ENCODE results near the gene LEFTY1. TPM values are rescaled to one million over a fixed set of nuclear protein-coding genes. Genes with fewer than 3 reads are reported as not detected.
"Not testable (repeated sequence)": the region's sequence is repeated elsewhere in the genome, so short reads cannot be mapped to it uniquely, and the experiment has no call there.

The LEFTY1 gene
- total RNA-seq, 1 donor from 2014 or later, result not detected

DNA sequence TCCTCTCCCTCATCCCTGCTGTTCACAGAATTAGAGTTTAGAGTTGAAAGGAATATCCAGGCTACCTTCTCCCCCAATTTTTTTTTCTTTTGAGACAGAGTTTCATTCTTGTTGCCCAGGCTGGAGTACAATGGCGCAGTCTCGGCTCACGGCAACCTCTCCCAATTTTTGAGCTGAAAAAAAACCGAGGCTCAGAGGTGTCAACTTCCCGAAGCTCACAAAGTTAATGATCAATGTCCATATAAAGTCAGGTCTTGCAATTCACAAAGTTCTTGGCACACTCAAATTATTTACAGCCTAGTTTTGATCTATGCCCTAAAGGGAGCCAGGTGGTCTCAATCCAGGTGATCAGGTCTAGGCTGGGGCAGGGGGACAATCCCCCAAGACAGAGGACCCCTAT lies 797 bp upstream of the LEFTY1 start:
- intact Hi-C loops (cut with micrococcal nuclease), result no loop called here

DNA sequence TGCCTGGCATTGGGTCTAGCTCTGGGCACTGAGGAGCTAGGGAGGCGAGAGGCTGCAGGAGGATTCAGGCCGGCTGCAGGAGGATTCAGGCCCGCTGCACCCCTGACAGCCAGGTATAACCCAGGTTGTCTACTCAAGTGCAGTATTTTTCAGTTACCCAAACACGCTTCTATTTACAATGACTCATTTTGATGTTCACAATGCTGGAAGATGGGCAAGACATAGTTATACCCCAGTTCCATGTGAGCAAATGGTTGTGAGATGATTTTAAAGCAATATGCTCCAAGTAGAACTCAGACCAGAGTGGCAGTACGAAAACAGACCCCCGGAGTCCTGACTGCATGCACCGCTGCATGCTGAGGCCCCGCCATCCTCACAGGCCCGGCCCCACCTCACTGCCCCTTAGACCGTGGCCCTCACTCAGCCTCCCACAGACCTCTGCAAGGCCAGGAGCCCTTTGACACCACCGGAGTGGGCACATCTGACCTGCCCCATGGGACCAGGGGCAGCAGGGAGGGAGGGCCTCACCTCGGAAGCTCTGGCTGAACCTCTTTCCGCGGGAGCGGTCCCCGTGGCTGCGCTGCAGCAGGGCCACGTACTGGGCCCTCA lies 553 bp downstream of the LEFTY1 start:
- intact Hi-C loops (cut with micrococcal nuclease), result no loop called here

DNA sequence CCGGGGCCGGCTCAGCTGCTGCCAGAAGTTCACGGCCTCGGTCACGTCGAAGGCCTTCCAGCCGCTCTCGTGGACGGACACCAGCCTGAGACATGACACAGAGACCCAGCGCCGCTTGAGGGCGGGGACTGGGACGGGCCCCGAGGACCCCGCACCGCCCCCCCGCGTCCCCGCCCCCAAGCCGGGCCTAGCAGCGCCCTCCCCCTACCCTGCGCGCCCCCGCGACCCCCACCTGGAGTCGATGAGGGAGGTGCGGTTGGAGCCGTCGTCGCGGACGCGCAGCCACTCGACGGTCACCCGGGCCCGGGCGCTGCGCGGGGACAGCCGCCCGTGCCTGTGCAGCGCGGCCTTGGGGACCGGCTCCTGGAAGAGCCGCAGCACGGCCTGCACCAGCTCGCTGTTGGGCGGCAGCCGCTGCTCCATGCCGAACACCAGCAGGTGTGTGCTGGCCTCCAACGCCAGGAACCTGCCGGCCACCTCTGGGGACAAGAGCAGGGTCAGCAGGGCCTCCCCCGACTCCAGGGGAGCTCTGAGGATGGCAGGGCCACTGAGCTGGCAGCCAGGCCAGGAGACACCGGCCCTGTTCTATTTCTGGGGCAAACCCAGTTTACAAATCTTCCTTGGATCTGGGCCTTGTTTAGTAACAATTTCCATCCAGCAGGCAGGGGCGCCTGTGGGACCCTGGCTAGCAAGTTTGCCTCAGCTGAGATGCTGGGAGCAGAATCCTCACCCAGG lies 1.2 kb downstream of the LEFTY1 start:
- intact Hi-C loops (cut with micrococcal nuclease), result not testable (repeated sequence)

DNA sequence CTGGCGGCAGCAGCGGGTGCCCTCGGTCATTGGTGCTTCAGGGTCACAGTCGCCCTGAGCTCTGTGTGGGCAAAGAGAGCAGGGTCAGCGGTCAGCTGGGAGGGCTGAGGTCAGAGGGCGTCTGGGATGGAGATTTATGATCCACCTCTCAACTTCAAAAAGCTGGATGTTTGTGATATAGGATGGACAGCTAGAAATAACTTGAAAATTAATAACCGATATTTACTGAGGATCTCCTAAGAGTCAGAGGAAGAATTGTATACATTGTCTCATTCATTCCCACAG lies 2.0 kb downstream of the LEFTY1 start:
- intact Hi-C loops (cut with micrococcal nuclease), result no loop called here

DNA sequence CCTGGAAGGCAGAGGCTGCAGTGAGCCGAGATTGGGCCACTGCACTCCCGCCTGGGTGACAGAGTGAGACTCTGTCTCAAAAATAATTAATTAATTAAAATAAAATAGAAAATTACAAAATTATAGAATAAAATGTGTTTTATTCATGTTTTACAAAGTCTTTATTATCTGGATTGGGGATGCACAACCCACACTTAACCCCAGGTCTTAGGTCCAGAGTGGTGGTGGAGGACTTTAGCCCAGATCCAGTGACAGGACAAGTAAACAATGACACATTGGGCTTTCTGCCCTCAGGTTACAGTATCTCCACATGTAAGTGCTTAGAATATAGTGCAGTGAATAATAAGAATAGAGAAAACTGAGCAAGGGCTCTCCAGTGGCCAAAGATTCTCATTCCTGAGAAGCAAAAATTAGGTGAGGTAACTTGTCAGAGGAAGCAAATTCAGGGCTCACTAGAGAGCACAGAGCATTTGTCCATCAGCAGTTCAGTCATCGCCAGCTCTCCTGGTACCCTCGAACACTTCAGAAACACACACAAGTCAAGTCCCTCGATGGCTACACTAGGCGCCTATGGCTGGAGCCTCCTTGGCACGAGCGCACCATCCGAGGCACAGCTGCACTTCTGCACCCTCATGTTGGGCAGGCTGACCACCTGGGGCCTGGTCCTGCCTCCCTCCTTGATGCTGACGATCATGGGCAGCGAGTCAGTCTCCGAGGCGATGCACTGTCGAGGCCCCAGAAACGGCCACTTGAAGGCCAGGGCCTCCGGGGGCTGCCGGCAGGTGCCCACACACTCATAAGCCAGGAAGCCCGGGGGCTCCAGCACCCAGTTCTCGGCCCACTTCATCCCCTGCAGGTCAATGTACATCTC lies 2.6 kb downstream of the LEFTY1 start:
- intact Hi-C loops (cut with micrococcal nuclease), result no loop called here

DNA sequence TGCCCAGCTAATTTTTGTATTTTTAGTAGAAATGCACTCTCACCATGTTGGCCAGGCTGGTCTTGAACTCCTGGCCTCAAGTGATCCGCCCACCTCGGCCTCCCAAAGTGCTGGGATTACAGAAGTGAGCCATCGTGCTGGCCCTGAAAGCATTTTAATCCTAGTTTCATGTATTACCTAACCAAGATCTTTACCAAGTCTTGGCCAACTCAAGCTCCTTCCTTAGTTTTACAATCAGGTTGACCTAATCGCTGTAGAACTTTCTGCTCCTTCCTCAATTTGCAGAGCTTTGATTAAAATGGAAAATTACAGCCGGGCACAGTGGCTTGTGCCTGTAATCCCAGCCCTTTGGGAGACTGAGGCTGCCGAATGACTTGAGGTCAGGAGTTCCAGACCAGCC lies 3.6 kb downstream of the LEFTY1 start:
- intact Hi-C loops (cut with micrococcal nuclease), result no loop called here

DNA sequence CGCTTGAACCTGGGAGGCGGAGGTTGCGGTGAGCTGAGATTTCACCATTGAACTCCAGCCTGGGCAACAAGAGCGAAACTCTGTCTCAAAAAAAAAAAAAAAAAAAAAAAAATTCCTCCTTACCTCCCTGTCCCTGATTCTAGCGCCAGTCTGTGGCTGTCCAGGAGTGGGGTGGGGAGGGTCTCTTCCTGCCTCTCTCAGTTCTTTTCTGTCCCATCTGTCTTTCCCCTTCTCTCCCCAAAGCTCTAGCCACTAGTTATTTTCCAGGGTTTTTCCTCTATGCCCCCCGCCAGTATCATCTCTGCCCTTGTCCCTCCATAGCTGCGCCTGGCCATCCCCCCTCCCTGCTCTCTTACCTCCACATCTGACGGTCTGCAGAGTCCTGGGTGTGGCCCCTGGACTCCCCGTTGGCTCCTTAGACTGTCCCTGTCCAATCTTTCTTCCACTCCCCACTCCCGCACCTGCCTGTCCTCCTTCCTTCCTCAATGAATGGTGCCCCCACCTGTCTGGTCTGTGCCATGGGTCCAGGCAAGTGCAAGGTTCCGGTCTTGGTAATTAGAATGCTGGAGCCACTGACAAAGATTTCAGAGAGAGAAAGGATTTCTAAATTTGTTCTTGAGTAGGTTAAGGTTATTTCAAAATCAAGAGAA lies 5.2 kb downstream of the LEFTY1 start:
- intact Hi-C loops (cut with micrococcal nuclease), result no loop called here

DNA sequence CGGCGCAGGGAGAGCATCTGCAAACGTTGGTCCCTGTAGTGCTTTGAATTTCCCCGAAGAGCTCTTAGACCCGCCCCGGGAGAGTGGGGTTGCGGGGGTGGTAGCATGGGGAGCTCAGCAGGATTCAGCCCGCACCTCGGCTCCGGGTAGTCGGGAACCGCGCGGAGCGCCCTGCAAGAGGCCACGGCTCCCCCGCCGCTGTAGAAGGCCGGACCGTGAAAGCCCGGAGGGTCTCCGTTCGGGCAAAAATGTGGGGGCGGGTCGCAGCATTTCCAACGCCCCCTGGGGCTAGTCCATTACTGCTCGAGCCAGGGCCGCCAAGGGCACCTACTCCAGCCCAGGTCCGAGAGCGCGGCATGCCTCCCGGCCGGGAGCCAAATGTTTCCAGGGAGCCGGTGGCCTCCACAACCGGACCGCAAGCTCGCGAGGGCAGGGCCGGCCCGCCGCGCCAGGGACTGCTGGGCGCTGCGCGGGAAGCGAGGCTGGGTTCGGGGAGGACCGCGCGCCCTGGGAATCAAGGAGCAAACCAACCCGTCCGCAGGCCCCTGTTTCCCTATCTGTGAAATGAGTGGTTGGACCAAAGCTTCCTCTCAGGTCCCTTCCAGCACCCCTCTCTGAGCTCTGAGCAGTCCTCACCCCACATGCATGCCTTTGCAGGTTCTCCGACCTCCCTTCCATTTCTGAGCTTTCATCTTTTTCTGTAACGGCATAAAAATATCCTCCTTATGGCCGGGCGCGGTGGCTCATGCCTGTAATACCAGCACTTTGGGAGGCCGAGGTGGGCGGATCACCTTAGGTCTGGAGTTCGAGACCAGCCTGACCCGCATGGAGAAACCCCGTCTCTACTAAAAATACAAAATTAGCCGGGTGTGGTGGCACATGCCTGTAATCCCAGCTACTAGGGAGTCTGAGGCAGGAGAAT lies 6.0 kb downstream of the LEFTY1 start:
- intact Hi-C loops (cut with micrococcal nuclease), result loop anchor here (1.0 kb wide), 4 partner anchors 14 to 106 kb away; partner anchors contain the start of genes EPHX1, PYCR2 and SRP9

DNA sequence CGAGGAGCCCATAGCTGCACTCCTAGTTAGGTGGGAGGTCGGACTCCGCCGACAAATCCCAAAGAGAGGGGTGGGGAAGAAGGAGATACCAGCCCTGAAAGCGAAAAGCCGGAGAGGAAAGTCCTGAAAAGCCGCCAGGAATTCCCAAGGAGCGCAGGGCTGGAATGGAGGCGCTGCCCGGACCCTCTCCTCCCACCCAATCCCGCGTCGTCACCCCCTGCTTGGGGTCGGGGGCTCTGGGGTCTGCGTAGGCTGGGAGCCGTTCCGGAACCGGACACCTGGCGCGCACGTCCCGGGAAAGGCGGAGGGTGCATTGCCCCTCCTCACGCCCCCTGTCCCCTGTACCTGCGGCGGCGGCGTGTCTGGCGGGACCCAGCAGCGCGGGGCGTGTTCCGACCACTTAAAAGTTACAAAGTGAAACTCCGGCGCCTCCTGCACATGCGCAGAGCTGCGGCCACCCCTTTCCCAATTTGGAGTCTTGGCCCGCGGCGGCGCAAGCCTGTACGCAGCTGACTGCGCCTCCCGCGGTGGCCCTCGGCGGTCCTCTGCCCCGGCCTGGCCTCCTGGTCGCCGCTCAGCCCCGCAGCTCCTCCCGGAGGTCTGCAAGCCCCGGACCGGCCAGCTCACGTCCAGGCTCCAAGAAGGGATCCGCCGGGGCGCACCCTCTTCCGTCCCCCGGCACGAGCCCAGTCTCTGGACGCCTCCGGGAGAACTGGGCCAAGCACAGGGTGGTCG lies 6.8 kb downstream of the LEFTY1 start, which contains the start of gene TMEM63A:
TSS of gene TMEM63A (minus strand) at position 422 of the 735 bp plus-strand sequence. CDS start 4,800 bp downstream, outside the sequence.
- intact Hi-C loops (cut with micrococcal nuclease), result loop anchor here (1.0 to 2.0 kb wide), 6 partner anchors 15 to 105 kb away; partner anchors contain the start of genes EPHX1, PYCR2 and SRP9

DNA sequence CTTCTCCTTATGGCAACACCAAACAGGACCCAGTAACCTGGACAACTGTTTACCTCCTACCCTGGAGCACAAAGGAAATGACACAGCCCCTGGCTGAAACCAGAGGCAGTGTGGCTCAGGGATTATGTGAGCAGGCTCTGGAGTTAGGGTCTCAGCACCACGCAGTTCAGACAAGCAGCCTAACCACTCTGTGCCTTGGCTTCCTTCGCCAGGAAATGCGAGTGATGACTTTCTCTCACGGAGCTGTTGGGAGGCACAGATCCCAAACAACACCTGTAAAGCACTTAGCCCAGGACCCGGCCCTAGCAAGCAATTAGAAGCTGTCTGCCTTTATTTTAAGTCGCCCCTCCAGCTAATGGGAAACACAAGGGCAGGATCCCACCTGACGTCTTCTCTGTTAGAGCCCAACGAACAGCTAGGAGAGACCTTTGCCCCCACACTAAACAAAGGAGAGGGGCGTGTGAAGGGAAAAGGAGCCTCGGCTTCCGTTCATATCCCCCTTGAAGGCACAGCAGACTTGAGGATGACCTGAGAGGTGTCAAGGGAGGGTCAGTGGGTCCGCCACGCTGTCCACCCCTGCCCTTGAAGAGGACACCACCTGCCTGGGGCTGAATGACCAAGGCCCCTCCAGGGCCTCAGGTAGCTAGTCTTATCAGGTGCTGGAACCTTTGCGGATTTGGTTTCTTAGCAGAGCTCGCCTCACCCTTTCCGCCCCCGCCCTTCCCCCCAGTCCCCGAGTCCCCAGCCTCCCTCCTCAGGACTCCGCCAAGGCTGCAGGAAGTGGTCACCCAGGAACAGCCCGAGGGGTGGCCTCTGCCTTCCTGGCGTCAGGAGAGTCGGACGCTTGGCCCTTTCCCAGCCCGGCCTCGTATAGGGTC lies 7.6 kb downstream of the LEFTY1 start:
- intact Hi-C loops (cut with micrococcal nuclease), result loop anchor here (1.0 to 2.0 kb wide), 2 partner anchors 15 to 29 kb away; no protein-coding TSS in a partner anchor

DNA sequence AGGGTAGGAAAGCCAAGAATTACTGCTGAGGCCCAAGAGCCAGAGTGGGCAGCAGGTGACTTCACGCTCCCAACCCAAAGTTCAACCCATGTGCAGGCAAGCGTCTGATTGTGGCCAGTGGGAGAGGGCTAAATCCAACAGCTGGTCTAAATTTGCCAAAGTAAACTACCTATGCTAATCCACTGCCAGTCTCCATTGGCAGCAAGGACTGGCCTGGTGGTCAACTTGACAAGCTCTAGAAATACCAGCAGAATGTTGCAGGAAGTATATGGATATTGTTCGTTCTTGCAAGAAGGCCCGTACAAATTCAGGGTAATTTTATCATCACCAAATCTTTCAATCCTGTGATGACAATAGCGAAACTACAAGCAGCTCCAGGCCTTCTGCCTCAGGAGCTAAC lies 8.3 kb downstream of the LEFTY1 start:
- intact Hi-C loops (cut with micrococcal nuclease), result loop anchor here (1.0 to 2.0 kb wide), 2 partner anchors 14 to 30 kb away; no protein-coding TSS in a partner anchor

DNA sequence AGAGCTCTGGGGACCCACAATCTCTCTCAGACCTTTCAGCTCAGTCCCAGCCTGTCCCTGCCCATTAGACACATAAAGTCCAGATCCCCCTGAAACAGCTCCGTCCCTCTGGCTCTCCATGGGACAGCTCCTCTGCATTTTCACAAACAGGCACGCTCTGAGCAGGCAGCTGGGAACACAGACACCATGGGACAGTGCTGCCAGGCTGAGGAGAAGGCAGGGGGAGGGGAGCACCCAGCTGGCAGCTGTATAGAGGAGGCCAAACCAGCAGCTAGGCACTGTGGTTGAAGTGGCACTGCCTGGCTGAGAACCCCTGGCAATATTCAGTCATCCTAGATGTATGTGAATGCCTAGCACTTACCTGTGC lies 8.7 kb downstream of the LEFTY1 start:
- intact Hi-C loops (cut with micrococcal nuclease), result loop anchor here (2.0 kb wide), 1 partner anchor 31 kb away; no protein-coding TSS in a partner anchor

DNA sequence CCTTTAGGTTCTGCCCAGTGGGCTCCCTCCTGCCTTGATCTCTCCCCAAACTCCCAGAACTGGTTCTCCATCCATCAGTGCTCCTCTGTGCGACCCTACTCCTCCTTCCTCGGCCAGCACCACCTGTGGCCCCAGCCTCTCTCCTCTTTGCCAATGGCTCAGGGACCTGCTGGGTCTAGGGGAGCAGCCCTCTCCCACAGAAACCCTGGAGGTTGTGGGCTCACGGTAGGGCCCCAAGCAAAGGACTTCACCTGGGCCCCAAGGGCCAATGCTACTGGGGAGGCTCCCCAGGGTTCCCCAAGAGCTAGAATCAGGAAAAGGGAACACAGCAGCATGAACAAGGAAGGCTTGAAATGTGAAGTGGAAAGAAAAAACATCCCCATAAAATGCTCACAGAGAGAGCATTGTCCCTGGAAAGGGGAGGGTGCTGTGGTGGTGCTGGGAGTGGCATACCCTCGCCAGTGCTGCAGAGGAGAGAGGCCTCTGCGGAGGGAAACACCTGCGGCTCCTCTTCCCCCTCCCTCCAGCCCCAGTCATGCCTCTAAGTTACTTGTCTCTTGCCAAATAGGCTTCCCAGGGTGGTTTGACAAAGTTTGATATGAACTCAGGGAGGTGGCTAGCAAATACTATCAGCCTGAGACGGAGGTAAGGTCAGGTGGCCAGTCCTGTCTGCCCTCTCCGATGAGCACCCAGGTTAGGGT lies 9.3 kb downstream of the LEFTY1 start:
- intact Hi-C loops (cut with micrococcal nuclease), result loop anchor here (2.0 kb wide), 1 partner anchor 31 kb away; no protein-coding TSS in a partner anchor

DNA sequence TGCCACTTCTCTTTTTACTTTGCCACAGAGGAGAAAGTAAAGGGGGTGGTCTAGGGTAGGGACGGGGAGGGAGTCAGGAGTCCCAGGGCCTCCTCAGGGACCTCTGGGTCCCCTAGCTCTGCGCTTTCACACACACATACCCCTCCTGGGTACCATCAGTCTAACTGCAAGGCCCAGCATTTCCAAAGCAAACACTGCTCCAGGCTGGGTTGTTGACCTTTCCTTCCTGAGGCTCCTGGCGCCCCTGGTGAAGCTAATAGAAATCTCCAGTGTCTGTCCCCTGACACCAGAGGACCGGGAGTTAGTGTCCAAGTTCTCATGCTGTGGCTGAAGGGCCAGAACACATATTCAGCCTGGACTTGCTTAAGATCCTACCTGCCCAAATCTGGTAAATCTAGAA lies 10.7 kb downstream of the LEFTY1 start:
- intact Hi-C loops (cut with micrococcal nuclease), result no loop called here

DNA sequence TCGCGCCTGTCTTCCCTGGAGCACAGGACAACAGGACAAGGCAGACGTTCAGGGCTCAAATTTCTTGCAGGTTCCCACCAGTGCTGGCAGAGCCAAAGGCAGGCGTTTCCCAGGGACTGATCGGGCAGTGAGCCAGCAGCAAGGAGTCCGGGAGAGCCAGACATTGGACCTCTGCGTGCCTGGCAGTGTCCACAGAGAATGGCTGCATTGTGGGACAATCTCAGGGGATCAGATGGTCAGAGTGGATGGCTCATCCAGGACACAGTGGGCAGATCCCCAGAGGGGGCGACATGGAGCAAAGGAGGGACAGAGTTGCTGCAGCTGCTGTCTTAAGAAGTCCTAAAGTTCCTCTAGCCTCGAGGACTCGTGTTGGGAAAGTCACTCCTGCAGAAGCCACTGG lies 11.4 kb downstream of the LEFTY1 start:
- intact Hi-C loops (cut with micrococcal nuclease), result no loop called here

DNA sequence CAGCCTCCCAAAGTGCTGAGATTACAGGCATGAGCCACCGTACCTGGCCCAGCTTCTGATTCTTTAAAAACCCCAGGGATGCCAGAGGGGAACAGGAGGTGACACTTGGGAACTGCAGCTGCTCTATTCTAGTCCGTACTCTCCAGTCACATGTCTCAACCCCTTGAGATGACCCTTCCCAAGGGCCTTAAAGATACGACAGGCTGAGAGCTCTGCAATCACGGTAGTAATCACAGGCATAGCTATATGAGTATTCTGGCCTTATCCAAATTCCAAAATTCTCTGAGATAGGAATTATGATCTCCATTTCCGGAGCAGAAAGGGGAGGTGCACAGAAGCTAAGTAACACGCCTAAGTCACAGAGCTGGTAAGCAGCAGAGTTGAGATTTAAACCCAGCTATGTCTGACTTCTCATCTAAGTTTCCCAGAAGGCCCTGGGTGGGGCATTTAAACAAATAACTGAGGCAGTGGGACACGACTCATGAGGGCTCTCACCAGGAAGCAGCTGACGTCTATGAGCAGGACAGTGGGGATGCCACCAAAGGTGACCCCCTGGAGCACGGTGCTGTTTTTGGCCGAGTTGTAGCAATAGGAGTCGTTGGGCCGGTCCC lies 11.9 kb downstream of the LEFTY1 start:
- intact Hi-C loops (cut with micrococcal nuclease), result no loop called here

DNA sequence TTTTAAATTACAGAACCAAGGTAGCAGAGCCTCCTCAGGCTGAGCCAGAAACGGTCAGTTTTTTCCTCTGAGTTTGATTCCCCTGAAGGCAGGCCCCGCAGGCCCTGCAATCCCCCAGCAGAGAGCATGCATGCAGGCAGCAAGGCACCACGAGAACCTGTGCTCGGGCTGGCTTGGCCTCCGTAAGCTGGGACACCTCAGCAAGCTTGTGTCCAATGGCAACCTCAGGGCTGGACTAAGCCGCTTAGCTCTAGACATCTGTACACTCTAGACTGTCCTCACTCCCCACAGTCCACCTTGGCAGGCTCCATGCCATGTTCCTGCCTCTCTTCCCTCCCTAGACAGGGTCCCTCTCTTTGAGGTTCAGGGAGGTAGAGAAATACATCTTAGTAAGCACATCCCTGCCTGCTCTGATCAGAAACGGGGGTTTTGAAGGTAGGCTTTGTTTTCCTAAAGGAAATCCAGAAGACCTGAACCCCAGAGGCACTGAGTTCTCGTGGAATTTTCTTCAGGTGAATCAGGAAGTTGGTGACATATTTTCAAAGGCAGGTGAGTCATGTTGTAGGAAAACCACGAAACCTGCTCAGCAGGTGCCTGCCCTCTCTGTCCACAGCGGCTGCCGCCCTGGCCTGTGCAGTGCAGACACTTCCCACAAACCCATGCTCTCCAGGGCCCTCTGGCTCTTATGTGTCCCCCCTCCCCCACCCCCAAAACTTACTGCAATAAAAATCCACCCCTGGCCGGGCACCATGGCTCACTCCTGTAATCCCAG lies 13.7 kb downstream of the LEFTY1 start:
- intact Hi-C loops (cut with micrococcal nuclease), result no loop called here

Measured in T-helper 2 cell treated with Interferon-gamma antibody and Interleukin-4, amounts not matched to agents 100 ng/mL and 5 ng/mL, for 36 hours (primary cell).